Peyer's patch (tissue), 4 donors: ENCODE measurements around the gene ORAI3. TPM values are rescaled to one million over a fixed set of nuclear protein-coding genes. Genes with fewer than 3 reads are reported as not detected.
A peak's percentile ranks its signal among the peaks of the same experiment; 100 is the strongest.

Experiments
- DNase-seq, 3 donors: peaks; one replicate each; pipeline ENCODE4 v3.0.0-alpha.2; 2017 to 2019
- H3K27ac ChIP-seq, 4 donors: fragments of 200-600 bp; sonication (generic); one replicate each; pipeline ENCODE4 v1.5.1; 2016 to 2019
- H3K27me3 ChIP-seq, 2 donors: fragments of 200-600 bp; sonication (generic); one replicate each; pipeline ENCODE4 v1.5.1; 2019
- H3K36me3 ChIP-seq, 3 donors: fragments of 200-600 bp; sonication (generic); one replicate each; pipeline ENCODE4 v1.5.1; 2016 to 2019
- H3K4me1 ChIP-seq, 4 donors: fragments of 200-600 bp; sonication (generic); one replicate each; pipeline ENCODE4 v1.5.1; 2016 to 2019
- H3K4me3 ChIP-seq, 4 donors: fragments of 200-600 bp; sonication (generic); 1 replicate in 3 of 4; 2 replicates in 1 of 4; pipeline ENCODE4 v1.5.1; 2016 to 2019; ENCODE audit warnings: mild to moderate bottlenecking in 1 of 4
- H3K9me3 ChIP-seq, 4 donors: fragments of 200-600 bp; sonication (generic); one replicate each; pipeline ENCODE4 v1.5.1; 2016 to 2019; ENCODE audit warnings: mild to moderate bottlenecking in 1 of 4
- POLR2A ChIP-seq, 2 donors: fragments of 450-650 bp; IDR thresholded peaks; one replicate each; pipeline ENCODE4 v1.5.1; 2017; ENCODE audit warnings: antibody characterized with exemption in 2 of 2, mild to moderate bottlenecking in 2 of 2, moderate library complexity in 2 of 2
- total RNA-seq, 4 donors: library from RNA; depleted of rRNA; stranded (reverse); fragments of >200 nt; gene quantifications; one replicate each; pipeline ENCODE4 v1.1.0, GENCODE V29; 2016
- TF ChIP-seq, protein P1 (sequence below), 6 experiments: fragments of 450-650 bp in 4 of 6; fragments of 200-600 bp in 2 of 6; sonication (generic) in 1 of 6; IDR thresholded peaks; one replicate each; pipeline ENCODE4 v1.5.1; 2017 to 2019; ENCODE audit warnings: antibody characterized with exemption in 6 of 6, mild to moderate bottlenecking in 3 of 6, moderate library complexity in 1 of 6

ORAI3 gene
- total RNA-seq, 4 donors from 2014 or later = 10.7 to 25.0 (median 20.3) TPM

DNA sequence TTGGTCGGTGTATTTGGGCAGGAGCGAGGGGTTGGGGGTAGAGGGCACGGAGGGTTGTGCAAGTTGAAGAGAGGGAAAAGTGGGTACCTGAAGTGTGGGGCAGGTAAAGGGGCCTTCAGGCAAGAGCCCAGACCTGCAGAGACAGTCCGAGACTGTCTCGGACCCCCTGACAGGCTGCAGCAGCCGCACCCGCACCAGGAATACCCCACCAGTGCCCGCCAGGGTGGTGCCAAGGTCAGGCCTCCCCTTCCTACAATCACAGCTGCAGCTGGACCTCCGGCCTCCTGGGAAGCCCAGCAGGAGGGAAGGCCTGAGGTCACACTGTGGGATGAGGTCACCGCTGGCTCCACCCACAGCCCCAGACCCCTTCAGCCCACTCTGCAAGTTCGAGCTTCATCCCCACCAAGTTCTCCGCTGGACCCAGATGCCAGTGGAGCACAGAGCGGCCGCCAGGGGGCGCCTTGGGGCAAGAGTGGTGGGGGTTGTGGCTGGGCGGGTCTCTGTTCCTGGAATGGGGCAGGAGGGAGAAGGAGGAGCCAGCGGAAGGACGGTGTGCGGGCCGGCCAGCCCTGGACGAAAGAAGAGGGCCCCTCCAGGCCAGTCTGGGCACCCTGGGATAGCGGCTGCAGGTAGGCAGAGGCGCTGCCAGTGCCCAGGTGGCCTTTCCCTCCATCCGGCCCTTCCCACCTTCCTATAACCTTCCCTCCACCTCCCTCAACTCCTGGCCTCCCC is 36.0 kb downstream of the ORAI3 start, which contains the start of gene HSD3B7:
HSD3B7 (plus strand) TSS at position 539 of the 732 bp plus-strand sequence. CDS start 452 bp downstream, outside the sequence.
- Histone ChIP-seq H3K27me3 (no peaks in the 10 kb centered on the region), H3K4me1 (peaks cover 0 to 12% (median 3%) of the 10 kb centered on the region in 4 donors), H3K36me3 (peaks cover 0 to 36% (median 0%) of the 10 kb centered on the region in 3 donors), H3K27ac (peak within 1 kb of the TSS; percentile 46 to 86 (median 66)), H3K4me3 (peak within 1 kb of the TSS; percentile 18 to 59 (median 38)), H3K9me3 (no peaks in the 10 kb centered on the region)
- TF ChIP-seq, protein P1, sequence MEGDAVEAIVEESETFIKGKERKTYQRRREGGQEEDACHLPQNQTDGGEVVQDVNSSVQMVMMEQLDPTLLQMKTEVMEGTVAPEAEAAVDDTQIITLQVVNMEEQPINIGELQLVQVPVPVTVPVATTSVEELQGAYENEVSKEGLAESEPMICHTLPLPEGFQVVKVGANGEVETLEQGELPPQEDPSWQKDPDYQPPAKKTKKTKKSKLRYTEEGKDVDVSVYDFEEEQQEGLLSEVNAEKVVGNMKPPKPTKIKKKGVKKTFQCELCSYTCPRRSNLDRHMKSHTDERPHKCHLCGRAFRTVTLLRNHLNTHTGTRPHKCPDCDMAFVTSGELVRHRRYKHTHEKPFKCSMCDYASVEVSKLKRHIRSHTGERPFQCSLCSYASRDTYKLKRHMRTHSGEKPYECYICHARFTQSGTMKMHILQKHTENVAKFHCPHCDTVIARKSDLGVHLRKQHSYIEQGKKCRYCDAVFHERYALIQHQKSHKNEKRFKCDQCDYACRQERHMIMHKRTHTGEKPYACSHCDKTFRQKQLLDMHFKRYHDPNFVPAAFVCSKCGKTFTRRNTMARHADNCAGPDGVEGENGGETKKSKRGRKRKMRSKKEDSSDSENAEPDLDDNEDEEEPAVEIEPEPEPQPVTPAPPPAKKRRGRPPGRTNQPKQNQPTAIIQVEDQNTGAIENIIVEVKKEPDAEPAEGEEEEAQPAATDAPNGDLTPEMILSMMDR (IDR thresholded peaks at IDR 0.05) = peak; percentile 86 to 96 (median 94)
- TF ChIP-seq POLR2A (IDR thresholded peaks at IDR 0.05) = peak; percentile 18 to 35
- DNase-seq = peak; percentile 82 to 94 (median 93)

DNA sequence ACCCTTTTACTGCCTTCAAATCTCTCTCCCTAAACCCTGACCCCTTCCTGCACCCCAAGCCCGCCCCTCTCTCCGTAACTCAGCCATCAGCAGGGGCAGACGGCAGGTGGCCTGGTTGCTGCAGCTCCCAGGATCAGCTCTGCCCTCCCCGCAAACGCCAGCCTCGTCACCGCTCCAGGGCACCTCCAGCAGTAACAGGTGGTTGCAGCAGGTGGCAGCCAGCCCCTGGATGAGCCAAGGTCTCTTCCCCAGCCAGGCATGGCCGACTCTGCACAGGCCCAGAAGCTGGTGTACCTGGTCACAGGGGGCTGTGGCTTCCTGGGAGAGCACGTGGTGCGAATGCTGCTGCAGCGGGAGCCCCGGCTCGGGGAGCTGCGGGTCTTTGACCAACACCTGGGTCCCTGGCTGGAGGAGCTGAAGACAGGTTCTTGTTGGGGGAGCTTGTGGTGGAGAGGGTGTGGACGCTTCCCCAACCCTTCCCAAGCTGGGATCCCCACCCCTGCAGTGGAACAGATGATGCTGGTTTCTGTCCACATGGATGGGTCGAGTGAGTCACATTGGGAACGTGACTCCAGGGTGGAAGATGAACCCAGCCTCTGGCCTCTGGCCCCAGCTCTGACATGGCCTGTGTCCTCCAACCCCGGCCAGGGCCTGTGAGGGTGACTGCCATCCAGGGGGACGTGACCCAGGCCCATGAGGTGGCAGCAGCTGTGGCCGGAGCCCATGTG is 36.7 kb downstream of the ORAI3 start:
- DNase-seq = peak in 2 of 3 donors; percentile 83 to 89
- Histone ChIP-seq H3K27me3 (no peaks in the 10 kb centered on the region), H3K36me3 (peaks cover 0 to 28% (median 0%) of the 10 kb centered on the region in 3 donors), H3K9me3 (no peaks in the 10 kb centered on the region), H3K4me3 (peak overlapping the region; percentile 18 to 59 (median 38)), H3K27ac (peak overlapping the region; percentile 46 to 86 (median 66)), H3K4me1 (peaks cover 0 to 12% (median 3%) of the 10 kb centered on the region in 4 donors)
- TF ChIP-seq, protein P1 (IDR thresholded peaks at IDR 0.05) = peak in 3 of 6 experiments; percentile 59 to 78 (median 69)
- no peak for TF ChIP-seq POLR2A (IDR thresholded peaks at IDR 0.05)

DNA sequence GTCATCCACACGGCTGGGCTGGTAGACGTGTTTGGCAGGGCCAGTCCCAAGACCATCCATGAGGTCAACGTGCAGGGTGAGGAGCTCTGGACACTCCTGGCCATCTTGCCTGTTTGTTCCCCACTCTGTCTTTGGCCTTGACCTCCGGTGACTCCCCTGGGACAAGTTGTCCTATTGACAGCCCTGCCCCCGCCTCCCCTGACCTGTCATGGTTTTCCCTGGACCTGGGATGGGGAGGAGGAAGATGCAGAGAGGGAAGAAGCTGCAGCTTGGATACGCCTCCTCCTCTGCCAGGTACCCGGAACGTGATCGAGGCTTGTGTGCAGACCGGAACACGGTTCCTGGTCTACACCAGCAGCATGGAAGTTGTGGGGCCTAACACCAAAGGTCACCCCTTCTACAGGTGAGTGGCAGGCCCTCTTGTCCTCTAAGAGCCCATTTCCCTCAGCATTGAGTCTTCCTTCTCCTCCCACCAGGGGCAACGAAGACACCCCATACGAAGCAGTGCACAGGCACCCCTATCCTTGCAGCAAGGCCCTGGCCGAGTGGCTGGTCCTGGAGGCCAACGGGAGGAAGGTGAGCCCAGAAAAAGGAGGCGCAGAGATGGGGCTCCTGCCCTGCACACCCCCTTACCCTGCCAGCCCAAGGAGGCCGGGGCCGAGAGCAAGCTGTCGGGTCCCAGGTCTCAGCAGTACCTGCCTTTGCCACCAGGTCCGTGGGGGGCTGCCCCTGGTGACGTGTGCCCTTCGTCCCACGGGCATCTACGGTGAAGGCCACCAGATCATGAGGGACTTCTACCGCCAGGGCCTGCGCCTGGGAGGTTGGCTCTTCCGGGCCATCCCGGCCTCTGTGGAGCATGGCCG is 37.5 kb downstream of the ORAI3 start:
- Histone ChIP-seq H3K4me3 (peak overlapping the region in 2 of 4 donors; percentile 56 to 59), H3K27ac (peak overlapping the region in 2 of 4 donors; percentile 72 to 86), H3K4me1 (peaks cover 0 to 12% (median 3%) of the 10 kb centered on the region in 4 donors), H3K9me3 (no peaks in the 10 kb centered on the region), H3K27me3 (no peaks in the 10 kb centered on the region), H3K36me3 (peaks cover 0 to 21% (median 0%) of the 10 kb centered on the region in 3 donors)
- no peak for DNase-seq
- TF ChIP-seq, protein P1 (IDR thresholded peaks at IDR 0.05) = no peak
- TF ChIP-seq POLR2A (IDR thresholded peaks at IDR 0.05) = no peak

DNA sequence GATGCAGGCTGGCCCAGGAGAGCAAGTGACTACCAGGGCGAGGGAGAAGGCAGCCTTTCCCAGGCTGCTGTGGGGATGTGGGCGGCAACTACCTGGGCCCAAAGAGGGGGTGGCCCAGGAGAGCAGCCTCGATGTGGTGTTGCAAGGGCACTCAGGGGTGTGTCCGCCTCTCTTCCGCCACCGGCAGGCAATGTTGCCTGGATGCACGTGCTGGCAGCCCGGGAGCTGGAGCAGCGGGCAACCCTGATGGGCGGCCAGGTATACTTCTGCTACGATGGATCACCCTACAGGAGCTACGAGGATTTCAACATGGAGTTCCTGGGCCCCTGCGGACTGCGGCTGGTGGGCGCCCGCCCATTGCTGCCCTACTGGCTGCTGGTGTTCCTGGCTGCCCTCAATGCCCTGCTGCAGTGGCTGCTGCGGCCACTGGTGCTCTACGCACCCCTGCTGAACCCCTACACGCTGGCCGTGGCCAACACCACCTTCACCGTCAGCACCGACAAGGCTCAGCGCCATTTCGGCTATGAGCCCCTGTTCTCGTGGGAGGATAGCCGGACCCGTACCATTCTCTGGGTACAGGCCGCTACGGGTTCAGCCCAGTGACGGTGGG is 38.8 kb downstream of the ORAI3 start:
- no peaks in the 10 kb centered on the region for H3K9me3 ChIP-seq
- H3K4me1 ChIP-seq = peaks cover 0 to 12% (median 3%) of the 10 kb centered on the region in 4 donors
- H3K27me3 ChIP-seq = no peaks in the 10 kb centered on the region
- no peak overlapping the region for H3K4me3 ChIP-seq
- no peak for DNase-seq
- TF ChIP-seq, protein P1 (IDR thresholded peaks at IDR 0.05) = no peak
- no peak for TF ChIP-seq POLR2A (IDR thresholded peaks at IDR 0.05)
- H3K27ac ChIP-seq = no peak overlapping the region
- peaks cover 0 to 10% (median 0%) of the 10 kb centered on the region in 3 donors for H3K36me3 ChIP-seq
